ENCODE data around the gene LRP8. TPM values are rescaled to one million over a fixed set of nuclear protein-coding genes. Genes with fewer than 3 reads are reported as not detected.

The LRP8 gene
- total and polyA plus RNA-seq, 2 of the 13 experiments (the other 11 are each of a cell fraction or from before 2014, with no cell fraction given) = 17.3 to 17.4 TPM

DNA sequence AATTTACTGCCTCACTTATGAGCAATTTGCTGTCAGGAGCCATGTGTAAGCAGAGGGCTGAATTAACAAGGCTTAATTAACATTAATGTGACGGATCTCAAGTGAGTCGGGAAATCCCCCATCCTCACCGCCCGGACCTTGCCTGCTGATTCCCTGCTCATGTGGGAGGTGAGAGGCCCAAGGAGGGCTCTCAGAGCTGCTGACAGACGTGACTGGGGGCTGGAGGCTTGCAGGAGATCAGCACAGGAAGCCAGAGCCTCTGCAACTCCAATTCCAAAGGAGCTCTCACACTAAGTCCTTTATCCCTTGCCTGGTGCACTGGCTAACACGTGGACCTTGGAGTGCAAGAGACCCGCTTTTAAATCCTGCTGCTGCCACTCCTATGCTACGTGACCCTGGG lies 19.4 kb downstream of the LRP8 start (continued):
- TF ChIP-seq, protein P1, sequence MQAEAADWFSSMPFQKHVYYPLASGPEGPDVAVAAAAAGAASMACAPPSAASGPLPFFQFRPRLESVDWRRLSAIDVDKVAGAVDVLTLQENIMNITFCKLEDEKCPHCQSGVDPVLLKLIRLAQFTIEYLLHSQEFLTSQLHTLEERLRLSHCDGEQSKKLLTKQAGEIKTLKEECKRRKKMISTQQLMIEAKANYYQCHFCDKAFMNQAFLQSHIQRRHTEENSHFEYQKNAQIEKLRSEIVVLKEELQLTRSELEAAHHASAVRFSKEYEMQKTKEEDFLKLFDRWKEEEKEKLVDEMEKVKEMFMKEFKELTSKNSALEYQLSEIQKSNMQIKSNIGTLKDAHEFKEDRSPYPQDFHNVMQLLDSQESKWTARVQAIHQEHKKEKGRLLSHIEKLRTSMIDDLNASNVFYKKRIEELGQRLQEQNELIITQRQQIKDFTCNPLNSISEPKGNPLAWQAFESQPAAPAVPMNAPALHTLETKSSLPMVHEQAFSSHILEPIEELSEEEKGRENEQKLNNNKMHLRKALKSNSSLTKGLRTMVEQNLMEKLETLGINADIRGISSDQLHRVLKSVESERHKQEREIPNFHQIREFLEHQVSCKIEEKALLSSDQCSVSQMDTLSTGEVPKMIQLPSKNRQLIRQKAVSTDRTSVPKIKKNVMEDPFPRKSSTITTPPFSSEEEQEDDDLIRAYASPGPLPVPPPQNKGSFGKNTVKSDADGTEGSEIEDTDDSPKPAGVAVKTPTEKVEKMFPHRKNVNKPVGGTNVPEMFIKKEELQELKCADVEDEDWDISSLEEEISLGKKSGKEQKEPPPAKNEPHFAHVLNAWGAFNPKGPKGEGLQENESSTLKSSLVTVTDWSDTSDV (CRISPR knock-in tag; IDR thresholded peaks at IDR 0.05) = no peak
- no peak for TF ChIP-seq GTF3A (CRISPR knock-in tag; conservative IDR thresholded peaks at IDR 0.05)
- TF ChIP-seq ZSCAN30 (CRISPR knock-in tag; IDR thresholded peaks at IDR 0.05) = no peak
- TF ChIP-seq, protein P2, sequence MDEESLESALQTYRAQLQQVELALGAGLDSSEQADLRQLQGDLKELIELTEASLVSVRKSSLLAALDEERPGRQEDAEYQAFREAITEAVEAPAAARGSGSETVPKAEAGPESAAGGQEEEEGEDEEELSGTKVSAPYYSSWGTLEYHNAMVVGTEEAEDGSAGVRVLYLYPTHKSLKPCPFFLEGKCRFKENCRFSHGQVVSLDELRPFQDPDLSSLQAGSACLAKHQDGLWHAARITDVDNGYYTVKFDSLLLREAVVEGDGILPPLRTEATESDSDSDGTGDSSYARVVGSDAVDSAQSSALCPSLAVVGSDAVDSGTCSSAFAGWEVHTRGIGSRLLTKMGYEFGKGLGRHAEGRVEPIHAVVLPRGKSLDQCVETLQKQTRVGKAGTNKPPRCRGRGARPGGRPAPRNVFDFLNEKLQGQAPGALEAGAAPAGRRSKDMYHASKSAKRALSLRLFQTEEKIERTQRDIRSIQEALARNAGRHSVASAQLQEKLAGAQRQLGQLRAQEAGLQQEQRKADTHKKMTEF (CRISPR knock-in tag; IDR thresholded peaks at IDR 0.05) = no peak
- TF ChIP-seq, protein P3, sequence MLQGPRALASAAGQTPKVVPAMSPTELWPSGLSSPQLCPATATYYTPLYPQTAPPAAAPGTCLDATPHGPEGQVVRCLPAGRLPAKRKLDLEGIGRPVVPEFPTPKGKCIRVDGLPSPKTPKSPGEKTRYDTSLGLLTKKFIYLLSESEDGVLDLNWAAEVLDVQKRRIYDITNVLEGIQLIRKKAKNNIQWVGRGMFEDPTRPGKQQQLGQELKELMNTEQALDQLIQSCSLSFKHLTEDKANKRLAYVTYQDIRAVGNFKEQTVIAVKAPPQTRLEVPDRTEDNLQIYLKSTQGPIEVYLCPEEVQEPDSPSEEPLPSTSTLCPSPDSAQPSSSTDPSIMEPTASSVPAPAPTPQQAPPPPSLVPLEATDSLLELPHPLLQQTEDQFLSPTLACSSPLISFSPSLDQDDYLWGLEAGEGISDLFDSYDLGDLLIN (CRISPR knock-in tag; IDR thresholded peaks at IDR 0.05; ENCODE audit: borderline replicate concordance) = no peak
- TF ChIP-seq ZKSCAN1 (IDR thresholded peaks at IDR 0.05; ENCODE audit: low read length) = no peak
- TF ChIP-seq ZNF101 (CRISPR knock-in tag; IDR thresholded peaks at IDR 0.05; ENCODE audit: borderline replicate concordance, low read depth) = no peak
- no peak for TF ChIP-seq ZNF17 (CRISPR knock-in tag; IDR thresholded peaks at IDR 0.05)
- TF ChIP-seq, protein P4, sequence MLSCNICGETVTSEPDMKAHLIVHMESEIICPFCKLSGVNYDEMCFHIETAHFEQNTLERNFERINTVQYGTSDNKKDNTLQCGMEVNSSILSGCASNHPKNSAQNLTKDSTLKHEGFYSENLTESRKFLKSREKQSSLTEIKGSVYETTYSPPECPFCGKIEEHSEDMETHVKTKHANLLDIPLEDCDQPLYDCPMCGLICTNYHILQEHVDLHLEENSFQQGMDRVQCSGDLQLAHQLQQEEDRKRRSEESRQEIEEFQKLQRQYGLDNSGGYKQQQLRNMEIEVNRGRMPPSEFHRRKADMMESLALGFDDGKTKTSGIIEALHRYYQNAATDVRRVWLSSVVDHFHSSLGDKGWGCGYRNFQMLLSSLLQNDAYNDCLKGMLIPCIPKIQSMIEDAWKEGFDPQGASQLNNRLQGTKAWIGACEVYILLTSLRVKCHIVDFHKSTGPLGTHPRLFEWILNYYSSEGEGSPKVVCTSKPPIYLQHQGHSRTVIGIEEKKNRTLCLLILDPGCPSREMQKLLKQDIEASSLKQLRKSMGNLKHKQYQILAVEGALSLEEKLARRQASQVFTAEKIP (CRISPR knock-in tag; IDR thresholded peaks at IDR 0.05; ENCODE audit: borderline replicate concordance) = no peak
